Central memory CD8-positive, alpha-beta T cell (primary cell): ENCODE measurements around the gene NFIA.

Experiments
- ATAC-seq: fragments of 150-1000 bp; cut with Tn5 transposase; replicated peaks from 2 replicates; pipeline ENCODE4 v1.10.0; 2022; ENCODE audit warnings: mild to moderate bottlenecking, moderate FRiP score, moderate number of reproducible peaks; ENCODE audit not compliant: poor library complexity, severe bottlenecking; ENCODE audit errors: extremely low read depth
- DNase-seq, 2 donors: peaks; one replicate each; pipeline ENCODE4 v3.0.0; 2021; ENCODE audit warnings: low spot score in 2 of 2
- H3K27ac Mint-ChIP-seq: one replicate; pipeline ENCODE4 v1.8.0; 2022; ENCODE audit warnings: low read depth, mild to moderate bottlenecking, moderate library complexity, mixed read lengths
- H3K27me3 Mint-ChIP-seq: one replicate; pipeline ENCODE4 v1.8.0; 2022; ENCODE audit warnings: mixed read lengths
- H3K36me3 Mint-ChIP-seq: one replicate; pipeline ENCODE4 v1.8.0; 2022; ENCODE audit warnings: mild to moderate bottlenecking, moderate library complexity, mixed read lengths; ENCODE audit not compliant: insufficient read depth
- H3K4me1 Mint-ChIP-seq: one replicate; pipeline ENCODE4 v1.8.0; 2022; ENCODE audit warnings: mixed read lengths
- H3K4me3 Mint-ChIP-seq: one replicate; pipeline ENCODE4 v1.8.0; 2022; ENCODE audit warnings: mild to moderate bottlenecking, moderate library complexity, mixed read lengths
- H3K9me3 Mint-ChIP-seq: one replicate; pipeline ENCODE4 v1.8.0; 2022; ENCODE audit warnings: mixed read lengths

Gene NFIA

DNA sequence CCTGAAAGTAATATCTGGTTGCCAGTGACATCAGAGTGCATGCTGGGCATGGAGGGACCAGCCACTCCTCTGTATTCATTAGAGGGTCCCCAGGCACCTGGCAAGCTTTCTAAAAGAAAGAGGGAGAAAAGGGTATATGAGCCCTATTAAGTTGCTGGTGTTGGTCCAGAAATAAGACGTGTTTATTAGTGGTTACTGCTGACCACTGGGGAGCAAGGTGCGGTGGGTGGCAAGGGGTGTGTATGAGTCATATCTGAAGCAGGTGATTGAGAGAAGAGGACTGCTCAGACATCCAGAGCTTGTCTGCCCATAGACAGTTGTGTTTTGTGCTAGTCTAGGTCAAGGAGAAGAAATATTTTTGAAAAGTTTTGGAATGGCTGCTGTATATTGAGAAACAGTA is 344.5 kb downstream of the NFIA start:
- Mint-ChIP-seq H3K36me3 (no peaks in the 10 kb centered on the region), H3K4me1 (no peaks in the 10 kb centered on the region), H3K4me3 (no peak overlapping the region), H3K27me3 (no peaks in the 10 kb centered on the region), H3K9me3 (no peaks in the 10 kb centered on the region), H3K27ac (no peak overlapping the region)
- ATAC-seq (no peak), DNase-seq (no peak)

DNA sequence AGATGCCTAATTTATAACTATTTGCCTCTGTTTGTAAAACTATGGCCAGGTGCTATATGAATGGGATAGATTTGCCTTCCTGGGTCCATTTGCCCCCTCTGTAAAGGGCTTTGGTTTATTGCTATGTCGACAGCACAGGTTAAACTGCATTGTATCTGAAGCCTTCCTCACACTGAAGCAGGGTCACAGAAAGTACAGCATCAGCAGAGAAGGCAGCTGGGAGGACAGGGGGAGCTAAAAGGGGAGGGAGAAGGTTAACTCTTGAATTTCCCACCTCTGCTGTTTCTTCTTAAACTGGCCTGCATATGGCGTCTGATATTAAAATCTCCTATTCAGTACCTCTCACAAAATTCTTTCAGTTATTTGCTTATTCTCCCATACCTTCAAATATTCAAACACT is 345.1 kb downstream of the NFIA start:
- no peaks in the 10 kb centered on the region for H3K4me1 Mint-ChIP-seq
- no peak for ATAC-seq
- no peaks in the 10 kb centered on the region for H3K27me3 Mint-ChIP-seq
- no peaks in the 10 kb centered on the region for H3K36me3 Mint-ChIP-seq
- no peaks in the 10 kb centered on the region for H3K9me3 Mint-ChIP-seq
- no peak overlapping the region for H3K27ac Mint-ChIP-seq
- DNase-seq, result no peak
- H3K4me3 Mint-ChIP-seq, result no peak overlapping the region

DNA sequence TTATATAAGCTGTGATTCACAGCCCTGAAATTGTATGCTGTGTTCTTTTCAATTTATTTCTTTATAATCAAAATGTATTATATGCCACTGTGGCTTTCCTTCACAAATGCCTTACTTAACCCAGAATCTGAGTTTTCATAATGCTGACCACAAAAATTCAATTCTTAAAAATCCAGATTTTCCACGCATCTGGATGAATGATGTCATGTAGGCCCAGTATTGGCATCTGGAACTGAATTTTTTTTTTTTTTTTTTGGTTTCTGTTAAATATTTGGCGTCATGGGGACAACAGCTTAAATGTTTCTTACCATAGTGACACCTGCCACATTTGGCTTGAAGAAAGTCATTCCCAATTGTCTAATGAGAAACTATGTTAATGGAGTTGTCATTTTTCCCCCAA is 345.8 kb downstream of the NFIA start:
- H3K27ac Mint-ChIP-seq, result no peak overlapping the region
- no peak for ATAC-seq
- no peak overlapping the region for H3K4me3 Mint-ChIP-seq
- H3K4me1 Mint-ChIP-seq, result no peaks in the 10 kb centered on the region
- no peaks in the 10 kb centered on the region for H3K36me3 Mint-ChIP-seq
- H3K27me3 Mint-ChIP-seq, result no peaks in the 10 kb centered on the region
- no peaks in the 10 kb centered on the region for H3K9me3 Mint-ChIP-seq
- DNase-seq, result no peak

DNA sequence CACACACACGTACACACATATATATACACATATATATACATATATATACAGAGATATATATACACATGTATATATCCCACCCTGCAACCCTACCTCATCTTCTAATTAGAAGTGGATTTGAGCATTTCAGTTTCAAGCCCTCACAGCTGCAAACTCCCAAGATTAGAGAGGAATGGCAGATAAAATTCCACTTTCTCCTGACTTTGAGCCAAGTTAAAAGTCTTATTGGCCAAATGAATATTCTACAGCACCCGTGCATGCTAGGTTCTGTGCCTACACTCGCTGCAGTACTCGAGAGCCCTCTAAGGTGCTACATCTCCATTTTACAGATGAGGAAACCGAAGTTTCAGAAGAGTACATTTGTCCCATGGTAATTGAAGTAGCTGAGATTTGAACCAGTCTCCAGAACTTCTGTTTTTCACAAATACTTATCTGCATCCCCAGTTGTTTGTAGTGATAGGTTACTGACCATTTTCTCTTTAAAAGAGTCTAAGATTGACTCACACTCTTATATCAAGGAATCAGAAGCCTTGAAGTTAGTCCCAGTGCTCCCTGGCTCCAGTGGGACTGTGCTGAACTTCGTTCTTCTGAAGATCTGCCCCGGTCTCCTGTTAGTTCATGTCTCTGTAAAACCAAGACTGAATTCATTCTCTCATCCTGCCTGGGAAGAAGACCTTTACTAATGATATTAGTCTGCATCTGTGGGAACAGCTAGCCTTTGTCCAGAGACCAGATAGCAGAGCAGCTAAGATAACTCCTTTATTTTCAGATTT is 350.4 kb downstream of the NFIA start:
- no peaks in the 10 kb centered on the region for H3K4me1 Mint-ChIP-seq
- no peak overlapping the region for H3K4me3 Mint-ChIP-seq
- no peak overlapping the region for H3K27ac Mint-ChIP-seq
- ATAC-seq (no peak), DNase-seq (no peak)
- H3K36me3 Mint-ChIP-seq, result no peaks in the 10 kb centered on the region
- no peaks in the 10 kb centered on the region for H3K9me3 Mint-ChIP-seq
- no peaks in the 10 kb centered on the region for H3K27me3 Mint-ChIP-seq

DNA sequence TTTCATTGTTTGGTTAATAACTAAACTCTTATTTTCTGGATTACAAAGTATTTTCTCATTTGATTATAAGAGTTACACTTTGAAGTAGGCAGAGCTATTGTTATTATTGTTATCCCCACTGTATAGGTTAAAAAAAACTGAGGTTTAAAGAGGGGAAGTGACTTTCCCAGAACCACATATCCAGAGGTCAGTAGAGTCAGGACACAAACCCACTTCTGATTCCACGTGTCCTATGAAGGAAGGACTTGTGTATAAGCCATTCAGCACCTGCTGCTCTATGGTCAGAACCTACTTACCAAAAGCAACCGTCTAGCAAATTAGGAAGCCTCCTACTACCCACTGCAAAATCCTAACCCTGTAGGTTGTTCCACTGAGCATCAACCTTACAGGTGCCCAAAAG is 351.3 kb downstream of the NFIA start:
- Mint-ChIP-seq H3K4me3 (no peak overlapping the region), H3K27me3 (no peaks in the 10 kb centered on the region), H3K9me3 (no peaks in the 10 kb centered on the region), H3K4me1 (no peaks in the 10 kb centered on the region), H3K27ac (no peak overlapping the region), H3K36me3 (no peaks in the 10 kb centered on the region)
- ATAC-seq (no peak), DNase-seq (no peak)

DNA sequence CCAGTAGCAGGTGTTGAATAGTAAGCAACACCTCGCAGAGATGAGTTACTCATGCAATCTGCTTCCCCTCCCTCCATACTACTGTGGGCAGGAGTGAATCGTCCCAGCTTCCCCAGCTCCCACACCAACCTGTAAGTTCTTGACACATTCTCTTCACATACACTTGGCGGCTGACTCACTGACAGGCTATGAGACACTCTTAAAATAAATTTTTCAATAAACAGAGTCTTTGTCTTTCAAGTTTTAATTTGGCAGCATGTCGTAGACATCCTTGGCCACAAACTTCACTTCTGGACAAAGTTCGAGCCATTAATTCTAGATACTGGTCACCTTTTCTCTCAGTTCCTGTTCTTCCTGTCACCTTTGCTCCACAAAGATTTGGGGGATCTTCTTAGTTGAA is 351.9 kb downstream of the NFIA start:
- H3K9me3 Mint-ChIP-seq, result no peaks in the 10 kb centered on the region
- DNase-seq, result no peak

DNA sequence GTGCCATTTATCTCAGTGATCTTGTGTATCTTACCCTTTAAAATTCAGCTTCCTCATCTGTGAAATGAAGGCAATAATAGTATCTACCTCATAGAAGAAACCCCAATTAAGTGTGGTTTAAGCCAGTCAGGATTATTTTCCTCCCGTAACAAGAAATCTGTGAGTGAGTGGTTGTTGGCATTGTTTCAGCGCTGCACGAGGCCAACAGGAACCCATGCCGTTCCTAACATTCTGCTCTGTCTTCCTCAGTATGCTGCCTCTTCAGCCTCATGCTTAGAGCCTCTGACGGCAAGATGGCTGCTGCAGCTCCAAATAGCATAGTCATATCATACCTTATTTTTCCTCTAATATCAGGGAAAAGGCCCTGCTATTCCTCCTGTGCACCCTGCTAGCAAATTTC is 352.9 kb downstream of the NFIA start:
- no peak for ATAC-seq
- H3K9me3 Mint-ChIP-seq, result no peaks in the 10 kb centered on the region

More for the DNA sequence above, 351.9 kb downstream of the NFIA start:
- no peak for ATAC-seq
- Mint-ChIP-seq H3K4me3 (no peak overlapping the region), H3K27ac (no peak overlapping the region), H3K4me1 (no peaks in the 10 kb centered on the region), H3K27me3 (no peaks in the 10 kb centered on the region), H3K36me3 (no peaks in the 10 kb centered on the region)

DNA sequence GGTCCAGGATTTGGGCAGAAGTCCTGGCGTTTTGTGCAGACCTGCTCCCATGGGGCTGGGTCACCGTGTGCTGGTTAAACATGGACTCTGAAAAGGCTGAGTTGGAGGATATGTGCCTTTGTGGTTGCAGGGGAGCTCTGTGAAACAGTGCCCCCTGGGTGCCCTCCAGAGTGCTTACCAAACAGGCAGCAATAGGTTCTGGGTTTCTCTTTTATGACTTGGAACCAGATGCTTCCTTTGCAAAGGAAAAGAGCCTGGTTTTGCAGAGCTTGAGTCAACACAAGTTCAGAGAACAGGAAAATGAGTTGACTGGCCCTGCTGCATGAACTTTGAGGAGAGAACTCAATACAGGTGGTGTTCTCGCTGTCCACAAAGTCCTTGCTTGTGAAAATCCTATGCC is 353.7 kb downstream of the NFIA start:
- Mint-ChIP-seq H3K36me3 (no peaks in the 10 kb centered on the region), H3K4me1 (no peaks in the 10 kb centered on the region), H3K9me3 (no peaks in the 10 kb centered on the region), H3K27ac (no peak overlapping the region), H3K27me3 (no peaks in the 10 kb centered on the region), H3K4me3 (no peak overlapping the region)
- DNase-seq (no peak), ATAC-seq (no peak)

More for the DNA sequence above, 352.9 kb downstream of the NFIA start:
- no peak for DNase-seq
- Mint-ChIP-seq H3K27me3 (no peaks in the 10 kb centered on the region), H3K36me3 (no peaks in the 10 kb centered on the region), H3K27ac (no peak overlapping the region), H3K4me1 (no peaks in the 10 kb centered on the region), H3K4me3 (no peak overlapping the region)

DNA sequence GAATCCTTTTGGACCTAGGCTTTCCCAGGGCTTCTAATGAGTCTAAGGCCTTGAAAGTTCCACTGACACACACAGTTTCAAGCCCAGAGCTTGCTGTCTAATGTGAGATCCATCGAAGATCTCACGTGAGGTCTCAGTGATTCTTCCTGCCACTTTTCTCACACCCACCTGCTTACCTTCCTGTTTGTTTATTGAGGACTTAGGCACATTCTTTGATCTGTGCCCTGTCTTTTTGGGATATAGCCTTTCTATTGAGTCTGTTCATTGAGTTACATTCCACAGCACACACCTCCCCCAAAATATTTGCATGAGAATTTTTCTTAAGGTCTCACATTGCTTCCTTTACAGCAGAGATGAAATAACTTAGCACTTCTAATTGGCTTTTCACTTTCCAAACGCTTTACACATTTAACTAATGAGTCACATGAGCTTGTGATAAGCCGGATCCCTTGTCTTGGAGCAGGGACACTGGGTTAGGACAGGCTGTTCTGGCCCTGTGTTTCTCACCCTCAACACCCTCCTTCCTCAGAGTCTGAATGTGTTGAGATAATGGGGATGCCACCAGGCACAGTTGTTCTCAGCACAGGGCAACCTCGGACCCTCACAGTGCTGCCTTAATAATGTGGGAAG is 354.2 kb downstream of the NFIA start:
- ATAC-seq, result no peak
- H3K27me3 Mint-ChIP-seq, result no peaks in the 10 kb centered on the region
- no peaks in the 10 kb centered on the region for H3K9me3 Mint-ChIP-seq
- H3K4me1 Mint-ChIP-seq, result no peaks in the 10 kb centered on the region
- DNase-seq, result no peak
- no peak overlapping the region for H3K27ac Mint-ChIP-seq
- no peak overlapping the region for H3K4me3 Mint-ChIP-seq
- H3K36me3 Mint-ChIP-seq, result no peaks in the 10 kb centered on the region

DNA sequence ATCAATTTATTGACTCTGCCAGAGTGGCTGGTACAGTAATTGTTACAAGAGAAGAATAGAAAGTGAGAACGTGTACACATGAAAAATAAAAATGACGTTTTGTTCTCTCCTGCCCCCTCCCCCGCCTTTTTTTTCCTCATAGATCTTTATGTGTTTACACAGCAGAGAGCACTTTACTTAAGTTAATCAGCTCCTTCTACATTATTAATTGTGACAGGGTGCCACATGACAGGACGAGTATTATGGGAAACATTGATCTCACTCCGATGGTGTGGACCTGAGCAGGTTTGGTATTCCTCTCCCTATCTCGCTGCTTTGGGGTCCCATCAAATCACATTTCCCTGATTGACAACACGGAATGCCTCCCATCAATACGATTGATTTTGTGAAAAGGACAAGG is 356.9 kb downstream of the NFIA start:
- Mint-ChIP-seq H3K9me3 (no peaks in the 10 kb centered on the region), H3K4me1 (no peaks in the 10 kb centered on the region), H3K36me3 (peaks cover 2% of the 10 kb centered on the region), H3K27me3 (no peaks in the 10 kb centered on the region), H3K27ac (no peak overlapping the region), H3K4me3 (no peak overlapping the region)
- no peak for DNase-seq
- ATAC-seq, result no peak

DNA sequence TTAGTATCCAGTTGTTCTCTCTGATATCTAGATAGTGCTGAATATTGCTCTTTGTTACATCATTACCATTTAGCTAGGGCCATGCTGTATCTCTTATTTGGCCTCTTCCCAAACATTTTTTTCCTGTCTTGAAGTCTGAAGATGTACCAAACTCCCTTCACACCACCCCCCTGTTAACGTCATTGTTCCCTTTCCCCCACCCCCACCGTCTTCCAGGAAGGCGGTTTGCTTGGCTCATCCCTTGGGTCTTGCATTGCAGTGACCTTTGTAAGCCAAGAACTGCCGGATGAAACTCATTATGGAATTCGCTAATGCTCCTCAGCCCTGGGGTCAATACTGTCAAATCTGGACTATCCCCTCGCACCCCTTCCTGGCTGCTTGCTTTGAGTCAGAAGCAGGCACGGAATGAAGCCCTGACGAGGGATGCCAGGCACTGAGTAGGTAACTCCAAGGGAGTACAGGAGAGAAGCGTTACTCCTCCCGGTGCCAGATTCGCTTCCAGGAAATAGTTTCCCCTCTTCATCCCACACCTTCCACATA is 359.4 kb downstream of the NFIA start:
- ATAC-seq, result no peak
- H3K27me3 Mint-ChIP-seq, result no peaks in the 10 kb centered on the region

DNA sequence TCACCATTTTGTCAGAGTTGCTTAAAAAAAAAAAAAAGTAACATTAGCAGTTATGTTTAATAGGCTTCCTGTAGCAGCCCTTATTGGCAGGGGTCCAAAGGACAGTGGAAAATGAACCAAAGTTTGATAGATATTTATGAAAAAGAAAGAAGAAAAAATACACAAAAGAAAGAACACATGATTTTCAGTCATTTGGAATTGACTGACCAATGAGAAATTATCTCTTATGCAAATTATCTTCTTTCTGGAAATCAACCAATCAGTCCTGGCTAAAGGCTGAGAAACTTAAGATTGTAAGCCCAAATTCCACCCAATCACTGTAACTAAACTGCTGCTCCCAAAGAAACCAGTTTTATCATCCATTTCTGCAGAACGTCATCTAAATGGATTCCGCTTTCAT is 360.2 kb downstream of the NFIA start:
- H3K4me1 Mint-ChIP-seq, result no peaks in the 10 kb centered on the region
- no peak for ATAC-seq

More for the DNA sequence above, 359.4 kb downstream of the NFIA start:
- DNase-seq, result no peak
- Mint-ChIP-seq H3K9me3 (no peaks in the 10 kb centered on the region), H3K27ac (no peak overlapping the region), H3K4me1 (no peaks in the 10 kb centered on the region), H3K36me3 (peaks cover 4% of the 10 kb centered on the region), H3K4me3 (no peak overlapping the region)

DNA sequence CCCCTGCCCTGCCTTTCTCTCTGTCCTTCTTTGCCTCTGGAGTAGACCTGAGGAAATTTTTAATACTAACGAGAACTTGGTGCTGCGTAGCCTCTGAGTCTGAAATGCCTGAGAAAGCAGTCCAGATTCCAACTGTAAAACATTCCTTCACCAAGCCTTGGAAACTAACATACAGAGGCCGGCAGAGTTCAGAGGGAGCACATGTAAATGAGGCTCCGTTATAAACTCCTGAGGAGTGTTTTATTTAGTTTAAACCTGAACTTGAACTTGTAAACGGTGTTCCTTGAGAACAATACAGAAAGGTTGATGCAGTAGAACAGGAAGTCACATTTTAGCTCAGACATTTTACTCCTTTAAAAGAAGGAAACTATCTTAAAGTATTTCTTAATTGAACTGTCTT is 361.9 kb downstream of the NFIA start:
- ATAC-seq, result no peak

More for the DNA sequence above, 360.2 kb downstream of the NFIA start:
- Mint-ChIP-seq H3K36me3 (peaks cover 4% of the 10 kb centered on the region), H3K9me3 (no peaks in the 10 kb centered on the region), H3K27ac (no peak overlapping the region), H3K27me3 (no peaks in the 10 kb centered on the region), H3K4me3 (no peak overlapping the region)
- no peak for DNase-seq

More for the DNA sequence above, 361.9 kb downstream of the NFIA start:
- no peaks in the 10 kb centered on the region for H3K9me3 Mint-ChIP-seq
- no peak overlapping the region for H3K27ac Mint-ChIP-seq
- H3K4me3 Mint-ChIP-seq, result no peak overlapping the region
- DNase-seq, result no peak
- peaks cover 4% of the 10 kb centered on the region for H3K36me3 Mint-ChIP-seq
- no peaks in the 10 kb centered on the region for H3K27me3 Mint-ChIP-seq
- no peaks in the 10 kb centered on the region for H3K4me1 Mint-ChIP-seq
